CD1c-positive myeloid dendritic cell (primary cell): ENCODE data around the gene ADAM10.

Experiments used
- DNase-seq: peaks from one replicate; pipeline ENCODE4 v3.0.0-alpha.2; 2016; ENCODE audit errors: extremely low spot score

The ADAM10 gene

DNA sequence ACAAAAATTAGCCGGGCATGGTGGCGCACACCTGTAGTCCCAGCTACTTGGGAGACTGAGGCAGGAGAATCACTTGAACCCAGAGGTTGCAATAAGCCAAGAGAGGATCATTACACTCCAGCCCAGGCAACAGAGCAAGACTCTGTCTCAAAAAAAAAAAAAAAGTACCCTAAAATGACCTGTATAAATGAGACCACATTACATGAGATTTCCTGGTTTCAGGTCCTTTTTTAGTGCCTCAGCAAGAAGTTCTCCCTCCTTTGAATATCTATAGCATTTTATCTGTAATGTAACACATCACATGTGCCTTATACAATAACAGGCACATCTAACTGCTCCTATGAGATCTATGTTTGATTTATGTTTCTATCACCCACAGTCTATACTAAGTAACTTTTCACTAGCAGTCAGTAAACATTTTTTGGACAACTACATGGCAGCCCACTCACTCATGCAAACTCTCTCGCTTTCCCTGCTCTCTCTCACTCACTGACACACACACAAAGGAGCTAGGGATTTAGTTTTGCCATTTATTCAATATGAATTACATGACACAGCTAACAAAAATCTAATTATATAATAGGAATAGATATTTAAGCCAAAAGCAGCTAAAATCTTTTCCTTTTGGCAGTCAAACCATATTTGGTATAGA lies 34.1 kb downstream of the ADAM10 start:
- DNase-seq = peak; percentile 24

DNA sequence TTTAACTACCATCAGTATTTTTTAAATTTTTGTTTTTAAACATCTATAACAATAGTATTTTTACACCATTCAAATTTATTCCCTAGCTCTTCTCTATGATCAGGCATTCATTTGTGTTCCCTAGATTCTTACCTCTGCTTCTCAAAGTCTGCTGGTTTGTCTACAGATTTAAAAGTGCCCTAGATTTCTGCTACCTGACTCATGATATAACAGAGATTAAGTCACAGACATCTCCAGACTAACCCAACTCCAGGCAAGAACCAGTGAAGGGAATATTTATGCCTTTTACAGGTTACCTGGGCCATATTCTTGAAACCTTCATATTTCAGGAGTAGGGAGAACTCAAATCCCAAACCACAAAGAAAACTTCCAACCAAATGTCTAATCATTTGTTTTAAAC lies 38.8 kb downstream of the ADAM10 start:
- no peak for DNase-seq

GRCh38 chr15:58707397-58707796 lies 42.1 kb downstream of the ADAM10 start:
- no peak for DNase-seq

DNA sequence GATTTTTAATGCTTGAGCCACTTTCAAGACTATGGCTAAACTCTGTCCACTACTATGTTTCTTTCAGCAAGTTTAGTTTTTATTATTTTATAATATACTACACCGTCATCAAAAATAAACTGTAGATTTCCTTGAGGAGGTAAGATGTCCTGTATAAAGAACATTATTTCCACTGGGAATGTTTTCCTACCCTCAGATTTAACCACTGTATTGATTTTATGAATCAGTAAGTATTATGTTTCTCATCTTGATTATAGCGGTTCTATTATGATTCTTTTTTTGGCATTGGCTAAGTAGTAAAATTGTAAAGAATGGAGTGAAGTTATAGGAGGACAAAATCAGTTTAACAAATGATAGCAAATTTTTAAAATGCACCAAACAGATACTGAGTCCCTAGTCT lies 44.4 kb downstream of the ADAM10 start:
- no peak for DNase-seq

DNA sequence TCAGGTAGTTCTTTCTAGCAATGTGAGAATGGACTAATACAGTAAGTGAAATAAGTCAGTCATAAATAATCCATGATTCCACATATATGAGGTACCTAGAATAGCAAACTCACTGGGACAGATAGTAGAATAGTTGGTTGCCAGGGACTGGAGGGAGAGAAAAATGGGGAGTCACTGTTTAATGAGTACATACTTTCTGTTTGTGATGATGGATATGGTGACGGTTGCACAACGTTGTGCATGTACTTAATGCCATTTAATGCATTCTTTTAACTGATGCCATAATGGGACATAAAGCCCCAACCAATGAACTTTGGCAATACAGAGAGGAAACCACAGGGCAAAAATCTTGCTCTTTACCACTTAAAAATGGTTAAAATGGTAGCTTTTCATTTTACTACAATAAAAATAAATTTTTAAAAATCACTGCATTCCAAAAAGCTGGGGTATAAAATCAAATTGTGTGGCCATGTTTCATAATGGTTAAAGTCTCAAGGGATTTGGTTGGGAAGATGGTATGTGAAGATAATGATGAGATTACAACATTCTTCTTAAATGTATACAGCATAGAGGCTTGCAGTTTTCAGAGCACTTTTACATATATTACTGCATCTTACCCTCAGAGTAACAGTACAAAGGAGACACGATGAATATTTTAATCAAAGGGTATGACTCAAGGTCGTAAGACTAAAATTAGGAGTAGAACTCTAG lies 45.2 kb downstream of the ADAM10 start:
- no peak for DNase-seq

DNA sequence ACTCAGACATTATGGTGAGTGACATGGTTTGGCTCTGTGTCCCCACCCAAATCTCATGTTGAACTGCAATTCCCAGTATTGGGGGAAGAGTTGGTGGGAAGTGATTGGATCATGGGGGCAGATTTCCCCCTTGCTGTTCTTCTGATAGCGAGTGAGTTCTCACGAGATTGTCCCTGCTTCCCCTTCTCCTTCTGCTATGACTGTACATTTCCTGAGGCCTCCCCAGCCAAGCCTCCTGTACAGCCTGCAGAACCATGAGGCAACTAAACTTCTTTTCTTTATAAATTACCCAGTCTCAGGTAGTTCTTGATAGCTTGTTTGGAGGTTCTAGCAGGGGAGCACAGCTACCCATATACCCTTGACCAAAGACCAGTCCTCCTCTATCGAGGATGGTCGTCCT lies 45.9 kb downstream of the ADAM10 start:
- DNase-seq = peak; percentile 40

GRCh38 chr15:58702233-58702632 lies 47.3 kb downstream of the ADAM10 start:
- DNase-seq = no peak

DNA sequence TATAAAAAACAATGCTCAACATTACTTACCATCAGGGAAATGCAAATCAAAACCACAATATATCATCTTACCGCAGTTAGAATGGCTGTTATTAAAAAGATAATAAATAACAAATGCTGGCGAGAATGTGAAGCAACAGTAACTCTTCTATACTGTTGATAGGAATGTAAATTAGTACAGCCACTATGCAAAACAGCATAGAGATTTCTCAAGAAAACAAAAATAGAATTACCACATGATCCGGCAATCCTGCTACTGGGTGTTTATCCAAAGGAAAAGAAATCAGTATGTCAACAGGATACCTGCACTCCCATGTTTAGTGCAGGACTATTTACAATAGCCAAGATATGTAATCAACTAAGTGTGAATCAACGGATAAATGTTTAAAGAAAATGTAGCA lies 48.1 kb downstream of the ADAM10 start:
- no peak for DNase-seq

GRCh38 chr15:58699769-58700168 lies 49.7 kb downstream of the ADAM10 start:
- no peak for DNase-seq

DNA sequence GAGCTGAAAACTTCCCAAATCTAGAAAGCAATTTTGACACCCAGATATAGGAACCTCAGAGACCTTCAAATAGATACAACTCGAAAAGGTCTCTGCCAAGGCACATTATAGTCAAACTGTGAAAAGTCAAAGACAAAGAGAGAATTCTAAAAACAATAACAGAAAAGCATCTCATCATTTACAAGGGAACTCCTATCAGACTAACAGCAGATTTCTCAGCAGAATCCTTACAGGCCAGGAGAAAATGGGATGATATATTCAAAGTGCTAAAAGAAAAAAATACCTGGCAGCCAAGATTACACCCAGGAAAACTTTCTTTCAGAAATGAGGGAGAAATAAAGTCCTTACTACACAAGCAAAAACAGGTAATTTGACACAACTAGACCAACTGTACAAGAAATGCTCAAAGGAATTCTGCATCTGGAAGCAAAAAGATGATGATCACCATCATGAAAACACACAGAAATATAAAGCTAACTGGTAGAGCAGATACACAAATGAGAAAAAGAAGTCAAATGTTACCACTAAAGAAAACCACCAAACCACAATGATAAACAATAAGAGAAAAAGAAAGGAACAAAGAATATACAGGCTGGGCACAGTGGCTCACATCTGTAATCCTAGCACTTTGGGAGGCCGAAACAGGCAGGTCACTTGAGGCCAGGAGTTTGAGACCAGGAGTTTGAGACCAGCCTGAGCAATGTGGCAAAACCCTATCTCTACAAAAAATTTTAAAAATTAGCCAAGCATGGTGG lies 50.4 kb downstream of the ADAM10 start:
- DNase-seq = no peak

- no peak for DNase-seq
These were observed 52.3 kb downstream of the ADAM10 start for GRCh38 chr15:58697220-58697619.

DNA sequence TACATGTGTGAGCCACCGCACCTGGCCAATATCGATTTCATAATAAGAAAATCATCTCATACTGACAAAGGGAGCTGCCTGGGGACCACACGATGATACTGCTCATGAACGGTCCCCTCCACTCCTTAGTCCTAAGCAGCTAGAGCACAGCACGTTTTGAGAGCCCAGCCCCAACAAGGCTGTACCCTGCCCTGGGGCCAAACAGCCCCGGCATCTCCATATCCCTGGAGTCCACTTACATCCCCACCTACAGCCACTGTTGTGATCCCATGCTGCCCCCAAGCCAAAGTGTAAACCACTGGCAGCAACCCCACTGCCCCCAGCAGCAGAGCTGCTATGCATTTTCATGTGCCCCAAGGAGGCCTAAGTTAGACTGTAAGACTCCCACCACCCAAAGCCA lies 52.8 kb downstream of the ADAM10 start:
- no peak for DNase-seq

GRCh38 chr15:58694641-58695398 lies 54.7 kb downstream of the ADAM10 start:
- no peak for DNase-seq

DNA sequence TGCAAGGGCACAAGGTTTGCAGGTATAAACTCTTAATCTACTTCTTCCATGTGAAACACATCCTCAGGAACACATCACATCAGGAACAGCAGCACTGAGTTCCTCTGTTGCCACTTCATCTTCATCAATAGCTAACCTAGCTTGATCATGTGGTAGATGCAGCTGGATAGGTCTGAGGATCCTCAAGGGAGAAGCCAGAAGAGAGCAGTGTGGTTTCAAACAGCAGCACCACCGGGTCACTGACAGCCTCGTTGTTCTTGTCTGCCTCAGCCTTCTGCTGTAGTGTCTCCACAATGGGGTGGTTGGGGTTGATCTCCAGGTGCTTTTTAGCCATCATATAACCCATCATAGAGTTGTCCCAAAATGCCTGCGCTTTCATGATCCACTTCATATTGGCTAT lies 58.8 kb downstream of the ADAM10 start:
- no peak for DNase-seq

DNA sequence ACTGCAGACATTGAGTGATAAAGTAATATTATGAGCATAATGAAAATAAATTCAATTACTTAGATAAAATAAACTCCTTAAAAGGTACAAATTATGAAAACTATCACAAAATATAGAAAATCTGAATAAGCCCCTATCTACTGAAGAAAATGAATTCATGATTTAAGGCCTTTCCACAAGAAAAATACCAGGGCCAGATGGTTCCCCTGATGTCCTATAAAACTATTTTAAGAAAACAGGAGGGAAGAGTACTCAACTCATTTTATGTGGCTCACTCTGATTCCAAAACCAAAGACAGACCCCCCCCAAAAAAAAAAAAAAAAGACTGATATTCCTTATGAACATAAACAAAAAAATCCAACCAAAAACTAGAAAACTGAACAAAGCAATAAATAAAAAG lies 59.9 kb downstream of the ADAM10 start:
- DNase-seq = no peak

GRCh38 chr15:58686286-58686685 lies 63.2 kb downstream of the ADAM10 start:
- no peak for DNase-seq

GRCh38 chr15:58684751-58685150 lies 64.8 kb downstream of the ADAM10 start:
- DNase-seq = no peak

DNA sequence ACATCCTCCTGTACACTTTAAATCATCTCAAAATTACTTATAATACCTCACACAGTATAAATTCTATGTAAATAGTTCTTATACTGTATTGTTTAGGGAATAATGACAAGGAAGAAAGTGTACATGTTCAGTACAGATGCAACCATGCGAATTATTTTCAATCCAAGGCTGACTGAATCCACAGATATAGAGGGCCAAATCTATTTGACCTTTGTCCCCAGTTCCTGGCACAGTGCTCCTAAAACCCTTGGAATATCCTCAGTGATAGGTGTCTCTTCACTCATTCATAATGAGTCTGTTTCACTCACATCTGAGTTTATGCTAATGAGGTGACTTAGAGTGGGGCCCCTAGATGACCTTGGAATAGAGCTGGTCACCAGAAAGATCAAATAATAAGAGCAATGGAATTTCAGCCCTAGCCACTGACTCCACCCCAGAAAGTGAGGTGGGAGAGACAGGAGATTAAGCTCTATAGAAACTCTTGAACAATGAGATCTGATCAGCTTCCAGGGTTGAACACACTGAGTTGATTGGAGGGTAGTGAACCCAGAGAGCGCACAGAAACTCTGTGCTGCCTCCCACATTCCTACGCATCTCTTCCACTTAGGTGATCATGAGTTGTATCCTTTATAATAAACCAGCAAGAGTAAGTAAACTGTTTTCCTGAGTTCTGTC lies 65.3 kb downstream of the ADAM10 start:
- no peak for DNase-seq

GRCh38 chr15:58682234-58682633 lies 67.3 kb downstream of the ADAM10 start:
- no peak for DNase-seq

GRCh38 chr15:58678683-58679082 lies 70.8 kb downstream of the ADAM10 start:
- DNase-seq = peak; percentile 7

- no peak for DNase-seq
These were observed 72.1 kb downstream of the ADAM10 start for GRCh38 chr15:58677426-58677825.

DNA sequence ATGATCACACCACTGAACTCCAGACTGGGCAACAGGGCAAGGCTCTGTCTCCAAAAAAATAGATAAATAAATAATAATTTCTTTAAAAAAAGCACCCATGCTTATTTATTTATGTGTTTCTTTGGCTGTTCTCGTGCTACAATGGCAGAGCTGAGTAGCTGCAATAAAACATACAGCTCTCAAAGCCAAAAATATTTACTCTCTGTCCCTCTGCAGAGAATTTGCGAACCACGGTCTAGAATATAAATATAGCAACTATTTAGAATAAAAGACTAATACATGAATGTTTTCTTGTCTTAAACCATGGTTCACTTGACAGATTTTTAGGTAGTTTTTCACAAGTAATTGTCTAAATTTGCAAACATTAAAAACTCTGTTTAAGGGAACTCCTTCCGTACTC lies 72.7 kb downstream of the ADAM10 start:
- DNase-seq = no peak
